Lower lobe of right lung (tissue), 2 donors: ENCODE measurements around the gene XPNPEP1. TPM values are rescaled to one million over a fixed set of nuclear protein-coding genes. Genes with fewer than 3 reads are reported as not detected.
A peak's percentile ranks its signal among the peaks of the same experiment; 100 is the strongest.

Source experiments
- ATAC-seq, 2 donors: fragments of 200-7000 bp; cut with Tn5 transposase; one replicate each; pipeline ENCODE4 v1.9.1; 2020 to 2022; ENCODE audit warnings: mild to moderate bottlenecking in 2 of 2, moderate library complexity in 2 of 2
- DNase-seq: peaks from one replicate; pipeline ENCODE4 v3.0.0-alpha.2; 2020
- H3K27ac ChIP-seq: fragments of 200-600 bp; one replicate; pipeline ENCODE4 v1.8.0; 2022
- H3K27me3 ChIP-seq: fragments of 200-600 bp; one replicate; pipeline ENCODE4 v1.8.0; 2022; ENCODE audit warnings: low read depth
- H3K36me3 ChIP-seq: fragments of 200-600 bp; one replicate; pipeline ENCODE4 v1.8.0; 2022; ENCODE audit warnings: mild to moderate bottlenecking
- H3K4me1 ChIP-seq: fragments of 200-600 bp; one replicate; pipeline ENCODE4 v1.8.0; 2022
- H3K4me3 ChIP-seq: fragments of 200-600 bp; one replicate; pipeline ENCODE4 v1.8.0; 2022; ENCODE audit warnings: mild to moderate bottlenecking
- H3K9me3 ChIP-seq: fragments of 200-600 bp; one replicate; pipeline ENCODE4 v1.8.0; 2022
- intact Hi-C: fragments of 100-400 bp; cut with DNase I; formaldehyde crosslinking; loops from one replicate; pipeline ENCODE4 v1.11.0; 2022
- total RNA-seq: library from RNA; stranded (reverse); fragmentation: NEBNext Ultra II Directional; extraction: Animal tissue kit (Norgen Biotek cat#: 25700); gene quantifications from one replicate; pipeline ENCODE4 v1.2.1, GENCODE V29; 2021
- TF ChIP-seq, protein P1 (sequence below): fragments of 200-600 bp; IDR thresholded peaks from one replicate; pipeline ENCODE4 v1.8.0; 2022; ENCODE audit warnings: antibody characterized with exemption, mild to moderate bottlenecking
- donor health status: DM: no; HTN: yes; CAD: no; lungs with severe emphysema.

The XPNPEP1 gene
- total RNA-seq, 1 donor from 2014 or later, result 52.1 TPM

DNA sequence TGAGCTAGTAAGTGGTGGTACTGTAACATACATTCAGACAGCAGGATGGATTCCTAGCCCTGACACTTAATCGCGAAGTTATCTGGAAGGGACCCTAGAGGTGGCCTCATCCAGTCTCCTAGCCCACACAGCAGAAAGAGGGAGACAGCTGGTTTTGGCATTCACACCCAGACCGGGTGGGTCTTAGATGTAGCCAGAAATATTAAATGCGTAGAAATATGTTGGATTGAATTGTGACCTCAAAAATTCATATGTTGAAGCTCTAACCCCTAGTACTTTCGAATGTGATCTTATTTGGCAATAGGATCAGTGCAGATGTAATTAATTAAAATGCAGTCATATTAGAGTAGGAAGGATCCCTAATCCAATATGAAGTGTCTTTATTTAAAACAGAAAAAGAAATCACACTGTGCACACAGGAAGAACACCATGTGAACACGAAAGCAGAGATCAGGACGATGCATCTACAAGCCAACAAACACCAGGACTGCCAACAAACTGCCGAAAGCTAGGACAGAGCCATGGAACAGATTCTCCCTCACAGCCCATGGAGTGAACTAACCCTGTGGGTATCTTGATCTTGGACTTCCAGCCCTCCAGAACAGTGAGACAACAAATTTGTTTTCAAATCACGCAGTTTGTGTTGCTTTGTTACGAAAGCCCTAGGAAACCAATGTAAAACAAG is 2.9 kb upstream of the XPNPEP1 start:
- intact Hi-C loops, result no loop called here
- TF ChIP-seq, protein P1, sequence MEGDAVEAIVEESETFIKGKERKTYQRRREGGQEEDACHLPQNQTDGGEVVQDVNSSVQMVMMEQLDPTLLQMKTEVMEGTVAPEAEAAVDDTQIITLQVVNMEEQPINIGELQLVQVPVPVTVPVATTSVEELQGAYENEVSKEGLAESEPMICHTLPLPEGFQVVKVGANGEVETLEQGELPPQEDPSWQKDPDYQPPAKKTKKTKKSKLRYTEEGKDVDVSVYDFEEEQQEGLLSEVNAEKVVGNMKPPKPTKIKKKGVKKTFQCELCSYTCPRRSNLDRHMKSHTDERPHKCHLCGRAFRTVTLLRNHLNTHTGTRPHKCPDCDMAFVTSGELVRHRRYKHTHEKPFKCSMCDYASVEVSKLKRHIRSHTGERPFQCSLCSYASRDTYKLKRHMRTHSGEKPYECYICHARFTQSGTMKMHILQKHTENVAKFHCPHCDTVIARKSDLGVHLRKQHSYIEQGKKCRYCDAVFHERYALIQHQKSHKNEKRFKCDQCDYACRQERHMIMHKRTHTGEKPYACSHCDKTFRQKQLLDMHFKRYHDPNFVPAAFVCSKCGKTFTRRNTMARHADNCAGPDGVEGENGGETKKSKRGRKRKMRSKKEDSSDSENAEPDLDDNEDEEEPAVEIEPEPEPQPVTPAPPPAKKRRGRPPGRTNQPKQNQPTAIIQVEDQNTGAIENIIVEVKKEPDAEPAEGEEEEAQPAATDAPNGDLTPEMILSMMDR, result no peak
- no peak for DNase-seq
- Histone ChIP-seq H3K4me3 (no peak overlapping the region), H3K9me3 (no peaks in the 10 kb centered on the region), H3K27ac (no peak overlapping the region), H3K36me3 (no peaks in the 10 kb centered on the region), H3K27me3 (no peaks in the 10 kb centered on the region), H3K4me1 (peaks cover 19% of the 10 kb centered on the region)
- no peak for ATAC-seq

DNA sequence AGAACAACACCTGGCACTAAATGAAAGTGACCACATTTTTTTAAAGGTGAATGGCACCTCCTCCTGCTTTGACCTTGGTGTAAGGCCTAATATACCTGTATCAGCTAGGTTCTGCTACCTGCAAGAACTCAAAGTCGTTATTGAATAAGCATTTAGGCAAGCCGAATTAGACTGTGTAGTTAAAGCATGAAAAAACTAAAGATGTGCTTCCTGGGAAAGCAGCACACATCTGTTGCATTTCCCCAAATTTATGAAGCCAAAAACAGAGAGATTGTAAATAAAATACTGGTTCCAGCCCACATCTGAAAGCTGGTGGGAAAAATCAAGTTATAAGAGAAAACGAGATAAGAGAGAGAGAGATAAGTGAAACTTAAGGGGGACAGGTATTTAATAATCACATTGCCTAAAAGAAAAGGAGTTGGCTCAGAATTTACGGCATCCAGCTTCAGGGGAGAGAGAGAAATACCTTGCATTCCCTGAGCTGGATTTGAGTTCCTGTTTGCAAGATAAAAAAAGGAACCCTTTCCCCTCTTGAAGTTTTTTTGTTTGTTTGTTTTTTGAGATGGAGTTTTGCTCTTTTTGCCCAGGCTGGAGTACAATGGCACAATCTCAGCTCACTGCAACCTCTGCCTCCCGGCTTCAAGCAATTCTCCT is 1.8 kb upstream of the XPNPEP1 start:
- intact Hi-C loops, result no loop called here
- Histone ChIP-seq H3K27me3 (no peaks in the 10 kb centered on the region), H3K36me3 (no peaks in the 10 kb centered on the region), H3K4me3 (no peak overlapping the region), H3K9me3 (no peaks in the 10 kb centered on the region), H3K4me1 (peaks cover 20% of the 10 kb centered on the region), H3K27ac (no peak overlapping the region)
- ATAC-seq (no peak), DNase-seq (no peak)
- TF ChIP-seq, protein P1, result no peak

DNA sequence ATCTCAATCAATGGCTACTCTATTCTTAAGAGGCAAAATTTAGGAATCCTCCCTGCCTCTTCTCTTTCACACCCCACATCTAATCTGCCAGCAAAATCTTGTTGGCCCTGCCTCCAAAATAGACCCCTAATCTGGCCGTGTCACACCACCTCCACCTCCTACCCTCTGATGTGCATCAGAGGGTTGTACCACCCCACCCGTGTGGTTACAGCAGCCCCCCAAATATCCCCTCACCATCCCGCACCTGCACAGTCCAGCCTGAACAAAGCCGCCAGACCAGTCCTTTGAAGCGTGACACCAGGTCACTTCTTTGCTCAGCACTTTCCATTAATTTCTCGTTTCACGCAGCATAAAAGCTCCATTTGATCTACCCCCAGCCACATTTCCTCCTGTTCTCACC is 776 bp upstream of the XPNPEP1 start:
- no peak for DNase-seq
- Histone ChIP-seq H3K4me1 (peaks cover 20% of the 10 kb centered on the region), H3K27me3 (no peaks in the 10 kb centered on the region), H3K36me3 (no peaks in the 10 kb centered on the region), H3K9me3 (no peaks in the 10 kb centered on the region), H3K4me3 (peak overlapping the region; percentile 89), H3K27ac (peak overlapping the region; percentile 97)
- TF ChIP-seq, protein P1, result no peak
- intact Hi-C loops, result no loop called here
- ATAC-seq, result no peak

DNA sequence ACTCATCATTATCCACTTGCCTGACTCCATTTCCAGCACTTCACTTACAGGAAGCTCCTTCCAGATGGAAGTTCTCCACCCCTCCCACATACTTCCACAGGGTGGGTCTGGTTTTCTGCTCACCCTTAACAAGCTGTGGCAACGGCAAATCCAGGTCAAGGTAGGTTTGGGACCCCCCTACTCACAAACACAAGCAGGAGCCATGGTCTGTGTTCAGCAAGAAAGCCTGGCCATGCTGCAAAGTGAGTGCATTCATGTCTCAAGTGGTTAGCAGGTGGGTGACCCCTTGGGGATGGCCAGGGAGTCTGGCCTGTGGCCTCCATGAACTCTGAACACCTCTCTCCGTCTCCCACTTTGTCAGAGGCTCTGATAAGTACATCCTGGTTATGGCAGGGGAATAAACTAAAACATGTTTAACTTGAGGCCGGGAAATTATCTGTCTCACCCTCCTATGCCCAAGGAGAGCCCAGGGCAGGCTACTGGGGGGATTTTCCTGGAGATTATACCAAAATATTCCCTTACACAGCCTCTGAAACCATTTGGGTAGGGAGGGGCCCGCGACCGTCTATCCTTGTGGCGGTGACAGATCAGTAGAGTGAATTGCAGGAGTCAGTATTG is 844 bp downstream of the XPNPEP1 start:
- peaks cover 20% of the 10 kb centered on the region for H3K4me1 ChIP-seq
- TF ChIP-seq, protein P1, result no peak
- DNase-seq (no peak), ATAC-seq (peak in 1 of 2 donors; percentile 5)
- H3K27ac ChIP-seq, result peak overlapping the region; percentile 97
- no peaks in the 10 kb centered on the region for H3K9me3 ChIP-seq
- no peaks in the 10 kb centered on the region for H3K36me3 ChIP-seq
- H3K4me3 ChIP-seq, result peak overlapping the region; percentile 89
- no peaks in the 10 kb centered on the region for H3K27me3 ChIP-seq
- intact Hi-C loops, result no loop called here

DNA sequence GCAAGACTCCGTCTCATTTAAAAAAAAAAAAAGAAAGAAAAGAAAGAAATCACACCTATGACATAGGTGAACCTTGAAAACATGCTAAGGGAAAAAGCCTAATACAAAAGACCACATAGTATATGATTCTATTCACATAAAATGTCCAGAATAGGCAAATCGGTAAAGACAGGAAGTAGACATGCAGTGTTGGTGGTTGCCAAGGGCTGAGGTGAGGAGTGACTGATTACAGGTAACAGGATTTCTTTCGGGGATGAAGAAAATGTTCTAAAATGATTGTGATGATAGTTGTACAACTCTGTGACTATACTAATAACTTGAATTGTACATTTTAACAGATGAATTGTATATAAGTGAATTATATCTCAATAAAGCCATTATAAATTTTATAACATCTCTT is 3.3 kb downstream of the XPNPEP1 start:
- DNase-seq, result no peak
- Histone ChIP-seq H3K9me3 (no peaks in the 10 kb centered on the region), H3K27me3 (no peaks in the 10 kb centered on the region), H3K36me3 (no peaks in the 10 kb centered on the region), H3K4me3 (no peak overlapping the region), H3K4me1 (peaks cover 31% of the 10 kb centered on the region), H3K27ac (no peak overlapping the region)
- TF ChIP-seq, protein P1, result no peak
- intact Hi-C loops, result no loop called here
- ATAC-seq, result no peak
